Measurements from ENCODE around the gene CD69.
"Not testable (repeated sequence)": the region's sequence is repeated elsewhere in the genome, so short reads cannot be mapped to it uniquely, and the experiment has no call there.

CD69 gene

GRCh38 chr12:9745199-9745598 lies 15.5 kb downstream of the CD69 start:
- DNase-seq, result no peak

- no peak for DNase-seq
These were observed 18.0 kb downstream of the CD69 start for GRCh38 chr12:9742661-9743060.

GRCh38 chr12:9741726-9742125 lies 19.0 kb downstream of the CD69 start:
- DNase-seq, result peak; percentile 38

GRCh38 chr12:9740106-9740750 lies 20.5 kb downstream of the CD69 start:
- no peak for DNase-seq

GRCh38 chr12:9739404-9740105 lies 21.1 kb downstream of the CD69 start:
- not testable (repeated sequence) for DNase-seq

GRCh38 chr12:9738905-9739304 lies 21.8 kb downstream of the CD69 start:
- not testable (repeated sequence) for DNase-seq

- no peak for DNase-seq
These were observed 23.6 kb downstream of the CD69 start for GRCh38 chr12:9736936-9737705.

- no peak for DNase-seq
These were observed 25.1 kb downstream of the CD69 start for GRCh38 chr12:9735601-9736000.

- no peak for DNase-seq
These were observed 27.7 kb downstream of the CD69 start, which contains the start of gene CLECL1 for GRCh38 chr12:9732921-9733461. Gene CLECL1 (minus strand): TSS chr12:9733097.

GRCh38 chr12:9731797-9732196 lies 28.9 kb downstream of the CD69 start:
- DNase-seq, result no peak

GRCh38 chr12:9731393-9731792 lies 29.3 kb downstream of the CD69 start:
- no peak for DNase-seq

GRCh38 chr12:9730591-9730990 lies 30.1 kb downstream of the CD69 start:
- no peak for DNase-seq

GRCh38 chr12:9730011-9730410 lies 30.7 kb downstream of the CD69 start:
- DNase-seq, result no peak

GRCh38 chr12:9729082-9729481 lies 31.6 kb downstream of the CD69 start:
- DNase-seq, result no peak

- DNase-seq, result no peak
These were observed 32.9 kb downstream of the CD69 start for GRCh38 chr12:9727813-9728212.

GRCh38 chr12:9725213-9725870 lies 35.4 kb downstream of the CD69 start:
- no peak for DNase-seq

GRCh38 chr12:9724023-9724422 lies 36.7 kb downstream of the CD69 start:
- no peak for DNase-seq

GRCh38 chr12:9721394-9722092 lies 39.2 kb downstream of the CD69 start:
- DNase-seq, result no peak

GRCh38 chr12:9719790-9720189 lies 40.9 kb downstream of the CD69 start:
- DNase-seq, result no peak

GRCh38 chr12:9718968-9719367 lies 41.7 kb downstream of the CD69 start:
- DNase-seq, result no peak

- DNase-seq, result no peak
These were observed 43.4 kb downstream of the CD69 start for GRCh38 chr12:9717070-9717925.
